ENCODE data around the gene GPX2.

GRCh38 chr14:64987438-64987767 lies 44.9 kb upstream of the GPX2 start:
- TF ChIP-seq CTCF (IDR thresholded peaks at IDR 0.05) = no peak
- TF ChIP-seq POLR2A (IDR thresholded peaks at IDR 0.05) = no peak
- no peak for TF ChIP-seq EP300 (IDR thresholded peaks at IDR 0.05)
- TF ChIP-seq POLR2AphosphoS5 (IDR thresholded peaks at IDR 0.05) = no peak
